Mucosa of rectum (tissue), 2 donors: ENCODE measurements around the gene PLLP.
A peak's percentile ranks its signal among the peaks of the same experiment; 100 is the strongest.

Source experiments
- H3K27ac ChIP-seq, 2 donors: one replicate each; pipeline ENCODE4 v1.7.0; 2013; ENCODE audit warnings: inconsistent platforms in 2 of 2, low read depth in 2 of 2, low read length in 2 of 2
- H3K27me3 ChIP-seq, 2 donors: one replicate each; pipeline ENCODE4 v1.7.0; 2013; ENCODE audit warnings: low read length in 2 of 2; ENCODE audit not compliant: control insufficient read depth in 2 of 2, insufficient read depth in 2 of 2
- H3K36me3 ChIP-seq, 2 donors: one replicate each; pipeline ENCODE4 v1.7.0; 2013; ENCODE audit warnings: low read length in 2 of 2; ENCODE audit not compliant: control insufficient read depth in 2 of 2, insufficient read depth in 2 of 2
- H3K4me1 ChIP-seq, 2 donors: one replicate each; pipeline ENCODE4 v1.7.0; 2013; ENCODE audit warnings: low read length in 2 of 2, mild to moderate bottlenecking in 1 of 2; ENCODE audit not compliant: control insufficient read depth in 2 of 2, insufficient read depth in 2 of 2
- H3K4me3 ChIP-seq, 2 donors: one replicate each; pipeline ENCODE4 v1.7.0; 2013; ENCODE audit warnings: low read length in 2 of 2
- H3K9ac ChIP-seq, 2 donors: one replicate each; pipeline ENCODE4 v1.7.0; 2013; ENCODE audit warnings: low read length in 2 of 2, low read depth in 1 of 2, mild to moderate bottlenecking in 1 of 2
- H3K9me3 ChIP-seq, 2 donors: one replicate each; pipeline ENCODE4 v1.7.0; 2013; ENCODE audit warnings: low read length in 2 of 2; ENCODE audit not compliant: control insufficient read depth in 2 of 2
- donor health status: healthy.
- donor health status: Normal muscosa, but diverticular disease.

PLLP gene

DNA sequence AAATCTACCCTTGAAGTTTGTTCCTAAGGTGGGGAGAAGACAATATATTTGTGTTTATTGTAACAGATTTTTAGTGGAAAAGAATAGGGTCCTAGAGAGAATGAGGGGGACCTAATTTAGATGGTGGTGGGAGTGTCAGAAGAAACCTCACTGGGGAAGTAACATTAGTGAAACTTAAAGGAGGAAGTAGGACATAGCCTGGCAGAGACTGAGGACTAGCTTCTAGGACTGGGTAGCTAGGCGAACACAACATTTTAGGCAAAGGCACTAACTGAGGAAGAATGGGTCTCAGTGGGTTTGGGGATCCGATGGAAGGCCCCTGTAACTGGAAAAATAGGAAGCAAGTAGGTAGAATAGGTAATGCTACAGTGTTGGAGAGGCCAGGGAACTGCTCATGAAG is 43.6 kb downstream of the PLLP start:
- no peak overlapping the region for H3K27ac ChIP-seq
- no peak overlapping the region for H3K4me3 ChIP-seq
- peaks cover 11 to 18% of the 10 kb centered on the region in 2 donors for H3K36me3 ChIP-seq
- H3K27me3 ChIP-seq: no peaks in the 10 kb centered on the region
- no peaks in the 10 kb centered on the region for H3K9me3 ChIP-seq
- H3K9ac ChIP-seq: no peak overlapping the region
- H3K4me1 ChIP-seq: peaks cover 6 to 10% of the 10 kb centered on the region in 2 donors

- H3K4me3 ChIP-seq: no peak overlapping the region
- no peaks in the 10 kb centered on the region for H3K27me3 ChIP-seq
- peaks cover 0 to 9% of the 10 kb centered on the region in 2 donors for H3K4me1 ChIP-seq
- peaks cover 11 to 24% of the 10 kb centered on the region in 2 donors for H3K36me3 ChIP-seq
- no peak overlapping the region for H3K9ac ChIP-seq
- H3K9me3 ChIP-seq: no peaks in the 10 kb centered on the region
- H3K27ac ChIP-seq: no peak overlapping the region
These were observed 45.4 kb downstream of the PLLP start for GRCh38 chr16:57239107-57239506.

GRCh38 chr16:57238682-57239081 is 45.8 kb downstream of the PLLP start:
- peaks cover 12 to 27% of the 10 kb centered on the region in 2 donors for H3K36me3 ChIP-seq
- no peak overlapping the region for H3K9ac ChIP-seq
- H3K4me1 ChIP-seq: peaks cover 0 to 9% of the 10 kb centered on the region in 2 donors
- no peak overlapping the region for H3K4me3 ChIP-seq
- H3K9me3 ChIP-seq: no peaks in the 10 kb centered on the region
- no peak overlapping the region for H3K27ac ChIP-seq
- no peaks in the 10 kb centered on the region for H3K27me3 ChIP-seq

GRCh38 chr16:57236022-57236350 is 48.5 kb downstream of the PLLP start:
- no peaks in the 10 kb centered on the region for H3K27me3 ChIP-seq
- peaks cover 38 to 48% of the 10 kb centered on the region in 2 donors for H3K36me3 ChIP-seq
- H3K9me3 ChIP-seq: no peaks in the 10 kb centered on the region
- H3K4me1 ChIP-seq: peaks cover 0 to 6% of the 10 kb centered on the region in 2 donors
- no peak overlapping the region for H3K9ac ChIP-seq
- H3K4me3 ChIP-seq: no peak overlapping the region
- H3K27ac ChIP-seq: no peak overlapping the region

DNA sequence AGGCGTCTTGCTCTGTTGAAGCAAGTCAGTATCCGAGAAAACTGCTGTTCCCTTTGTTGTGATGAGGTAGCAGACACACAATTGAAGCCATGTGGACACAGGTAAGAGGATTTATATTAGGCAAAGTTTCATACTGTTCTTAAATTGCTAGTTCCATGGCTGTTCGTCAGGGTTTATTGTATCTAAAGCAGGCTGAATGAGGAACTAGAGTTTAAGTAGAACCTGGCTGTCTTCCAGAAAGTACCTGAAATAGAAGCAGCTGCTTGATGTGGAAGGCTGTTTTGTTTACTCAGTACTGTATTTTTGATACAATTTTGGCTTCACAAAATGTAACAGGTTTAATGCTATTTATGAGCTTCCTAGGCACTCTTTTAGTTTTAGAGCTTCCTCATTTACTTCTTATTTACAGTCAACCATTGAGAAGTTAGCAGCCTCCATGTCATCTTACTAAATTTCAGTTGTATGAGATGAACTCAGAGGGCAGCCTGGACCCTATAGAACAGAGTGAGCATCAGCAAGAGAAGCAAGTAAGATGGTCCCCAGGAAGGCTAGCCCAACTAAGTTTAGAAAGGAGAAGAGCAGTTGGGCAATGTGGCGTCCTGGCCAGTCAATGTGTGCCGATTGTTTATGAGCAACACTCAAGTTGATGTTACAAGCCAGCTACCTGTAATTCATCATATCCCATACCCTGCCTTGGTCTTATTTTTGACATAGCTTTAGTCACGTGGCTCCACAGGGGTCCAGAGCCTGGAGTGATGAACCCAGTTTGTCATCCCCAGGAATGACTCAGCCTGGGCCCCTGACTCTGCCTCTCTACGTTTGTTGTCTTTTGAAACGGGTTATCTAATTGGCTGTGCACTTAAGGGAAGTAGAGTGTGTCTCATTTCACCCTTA is 49.1 kb downstream of the PLLP start:
- Histone ChIP-seq H3K27me3 (no peaks in the 10 kb centered on the region), H3K4me3 (no peak overlapping the region), H3K9ac (no peak overlapping the region), H3K27ac (peak overlapping the region; percentile 6 to 53), H3K9me3 (no peaks in the 10 kb centered on the region), H3K4me1 (peaks cover 0 to 4% of the 10 kb centered on the region in 2 donors), H3K36me3 (peaks cover 44 to 55% of the 10 kb centered on the region in 2 donors)

GRCh38 chr16:57234707-57235092 is 49.8 kb downstream of the PLLP start:
- Histone ChIP-seq H3K27me3 (no peaks in the 10 kb centered on the region), H3K9me3 (no peaks in the 10 kb centered on the region), H3K36me3 (peaks cover 48 to 59% of the 10 kb centered on the region in 2 donors), H3K4me1 (peaks cover 0 to 4% of the 10 kb centered on the region in 2 donors), H3K27ac (peak overlapping the region; percentile 6 to 53), H3K4me3 (no peak overlapping the region), H3K9ac (no peak overlapping the region)

GRCh38 chr16:57233944-57234706 is 50.3 kb downstream of the PLLP start:
- Histone ChIP-seq H3K27me3 (no peaks in the 10 kb centered on the region), H3K4me3 (no peak overlapping the region), H3K4me1 (peaks cover 0 to 4% of the 10 kb centered on the region in 2 donors), H3K36me3 (peaks cover 46 to 57% of the 10 kb centered on the region in 2 donors), H3K9ac (no peak overlapping the region), H3K9me3 (no peaks in the 10 kb centered on the region), H3K27ac (peak overlapping the region in 1 of 2 donors; percentile 53)

DNA sequence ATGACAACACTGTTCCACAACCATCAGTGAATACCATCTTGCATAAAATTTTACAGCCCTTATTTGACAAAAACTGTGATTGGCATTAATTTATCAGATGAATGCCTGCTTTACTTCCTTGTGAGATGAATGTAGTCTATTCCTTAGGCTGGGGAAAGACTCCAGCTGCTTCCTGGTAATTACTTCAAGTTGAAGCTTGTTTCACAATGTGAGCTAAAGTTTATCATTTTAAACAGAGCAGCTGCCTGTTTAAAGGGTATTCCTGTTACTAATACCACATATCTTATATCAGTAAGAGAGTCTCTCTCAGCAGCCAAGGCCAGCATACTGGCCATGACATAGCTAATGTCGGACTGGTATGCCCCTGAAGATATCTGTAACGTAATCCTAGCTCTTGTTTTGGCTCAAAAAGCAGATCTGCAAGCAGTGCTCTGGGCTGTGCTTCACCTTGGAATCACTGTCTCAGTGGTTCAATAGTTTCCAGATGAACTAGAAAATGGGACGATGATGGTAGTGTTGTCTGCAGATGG is 52.6 kb downstream of the PLLP start:
- H3K27ac ChIP-seq: no peak overlapping the region
- no peak overlapping the region for H3K9ac ChIP-seq
- H3K9me3 ChIP-seq: no peaks in the 10 kb centered on the region
- no peak overlapping the region for H3K4me3 ChIP-seq
- H3K27me3 ChIP-seq: no peaks in the 10 kb centered on the region
- peaks cover 0 to 4% of the 10 kb centered on the region in 2 donors for H3K4me1 ChIP-seq
- H3K36me3 ChIP-seq: peaks cover 49 to 64% of the 10 kb centered on the region in 2 donors

DNA sequence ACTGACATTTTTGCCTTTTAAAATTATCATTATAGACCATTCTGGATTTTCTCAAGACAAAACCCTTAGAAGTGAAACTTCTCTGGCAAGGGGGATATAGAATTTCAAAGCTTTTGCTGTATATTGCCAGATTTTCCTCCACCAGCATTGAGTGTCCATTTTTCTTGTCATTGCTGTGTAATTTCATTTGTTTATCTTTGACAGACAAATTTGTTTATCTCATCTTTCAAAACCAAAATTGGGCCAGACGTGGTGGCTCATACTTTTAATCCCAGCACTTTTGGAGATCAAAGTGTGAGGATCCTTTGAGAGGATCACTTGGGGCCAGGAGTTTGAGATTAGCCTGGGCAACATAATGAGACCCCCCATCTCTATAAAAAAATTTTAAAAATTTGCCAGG is 55.4 kb downstream of the PLLP start:
- Histone ChIP-seq H3K4me1 (no peaks in the 10 kb centered on the region), H3K4me3 (no peak overlapping the region), H3K36me3 (peaks cover 63 to 79% of the 10 kb centered on the region in 2 donors), H3K27me3 (no peaks in the 10 kb centered on the region), H3K9me3 (no peaks in the 10 kb centered on the region), H3K9ac (no peak overlapping the region), H3K27ac (no peak overlapping the region)
